NCI-H345 (cell line): ENCODE data around the gene ETV5.
"Not testable (repeated sequence)": the region's sequence is repeated elsewhere in the genome, so short reads cannot be mapped to it uniquely, and the experiment has no call there.

Source experiments
- DNase-seq: peaks from one replicate; lab custom pipeline; 2025; lab: John Stamatoyannopoulos, UW

The ETV5 gene

DNA sequence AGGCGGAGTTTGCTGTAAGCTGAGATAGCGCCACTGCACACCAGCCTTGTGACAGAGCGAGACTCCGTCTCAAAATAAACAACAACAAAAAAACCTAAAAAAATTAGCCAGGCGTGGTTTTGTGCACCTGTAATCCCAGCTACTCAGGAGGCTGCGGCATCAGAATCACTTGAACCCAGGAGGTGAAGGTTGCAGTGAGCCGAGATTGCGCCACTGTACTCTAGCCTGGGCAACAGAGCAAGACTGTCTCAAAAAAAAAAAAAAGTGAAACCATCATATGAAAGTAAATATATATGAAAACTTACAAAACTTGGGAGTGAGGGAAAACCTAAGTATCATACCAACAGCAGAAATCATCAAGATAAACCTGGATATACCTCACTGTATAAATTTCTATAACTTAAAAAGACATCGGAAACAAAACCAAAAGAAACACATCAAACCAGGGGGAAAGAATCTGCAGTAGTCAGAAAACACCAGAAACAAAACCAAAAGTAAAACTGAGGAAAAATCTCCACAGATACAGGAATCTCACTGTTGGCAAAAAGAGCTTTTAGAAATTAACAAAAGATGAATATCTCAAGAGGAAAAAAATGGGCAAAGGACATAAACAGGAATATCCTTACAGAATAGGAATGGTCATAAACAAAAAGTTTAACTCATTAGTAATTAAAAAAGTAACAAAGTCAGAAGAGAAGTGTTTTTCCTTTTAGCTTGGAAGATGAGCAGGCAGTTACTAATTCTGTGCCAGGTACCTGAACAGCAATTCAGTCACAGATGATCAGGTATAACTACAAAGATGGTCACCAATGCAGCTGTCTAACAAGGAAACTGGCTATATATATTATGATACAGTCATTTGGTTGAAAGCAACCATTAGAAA lies 41.3 kb downstream of the ETV5 start:
- DNase-seq = no peak

GRCh38 chr3:186060222-186060621 lies 48.7 kb downstream of the ETV5 start:
- no peak for DNase-seq

GRCh38 chr3:186059192-186059591 lies 49.7 kb downstream of the ETV5 start:
- DNase-seq = no peak

DNA sequence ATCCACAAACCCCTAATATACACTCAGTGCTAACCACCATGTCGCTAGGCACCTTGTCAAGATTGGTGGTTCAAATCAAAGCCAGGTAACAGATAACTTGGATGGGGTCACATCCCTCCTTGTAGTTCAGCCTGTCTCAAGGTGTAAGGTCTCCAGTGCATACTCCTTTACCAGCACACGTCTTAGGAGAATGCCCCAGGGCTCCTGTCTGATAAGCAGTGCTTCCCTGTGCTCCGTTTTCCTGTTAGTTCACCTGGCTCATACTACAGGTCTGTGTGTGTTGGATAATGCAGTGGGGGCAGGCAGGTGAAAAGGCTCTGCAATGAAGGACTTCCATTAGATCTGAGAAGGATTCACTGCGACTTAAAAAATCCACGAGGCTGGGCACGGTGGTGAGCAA lies 50.7 kb downstream of the ETV5 start:
- DNase-seq = no peak

GRCh38 chr3:186057594-186057993 lies 51.3 kb downstream of the ETV5 start:
- no peak for DNase-seq

GRCh38 chr3:186054792-186055352 lies 54.0 kb downstream of the ETV5 start:
- DNase-seq = no peak

DNA sequence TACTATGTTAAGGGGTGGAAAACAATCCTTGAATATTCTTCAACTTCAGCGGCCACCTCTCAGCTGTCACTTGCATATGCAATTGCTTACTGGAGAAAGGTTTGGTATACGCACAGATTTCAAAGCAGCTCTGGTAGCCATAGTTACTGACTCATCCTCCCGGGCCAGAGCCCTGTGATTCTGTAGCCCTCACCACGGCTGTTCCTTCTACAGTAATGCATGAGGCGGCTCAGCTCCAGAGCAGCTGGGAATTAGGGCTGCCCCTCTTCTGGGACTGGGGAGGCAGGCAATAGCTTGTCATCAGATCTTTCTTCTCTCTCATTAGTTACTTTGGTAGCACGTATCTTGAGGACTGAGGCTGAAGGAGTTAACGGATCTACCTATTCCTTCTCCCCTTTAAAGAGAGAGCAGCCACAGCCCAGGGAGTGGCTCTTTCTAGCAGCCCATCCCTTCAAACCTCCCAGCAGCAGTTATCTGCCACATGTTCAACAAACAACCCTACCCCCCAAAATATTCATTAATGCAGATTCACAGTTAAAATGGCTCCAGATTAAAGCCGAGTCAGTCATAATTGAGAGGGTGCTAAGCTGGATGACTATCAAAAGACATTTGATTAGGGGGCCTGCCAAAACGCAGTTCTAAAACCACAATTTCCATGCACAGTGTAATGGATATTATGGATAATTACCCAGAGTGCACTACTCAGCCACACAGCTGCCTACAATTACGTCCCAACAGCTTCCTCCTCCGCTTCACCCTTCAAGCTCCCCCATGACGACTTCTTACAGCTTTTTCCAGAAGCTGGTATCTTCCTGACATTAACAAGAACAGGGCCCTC lies 54.7 kb downstream of the ETV5 start:
- no peak for DNase-seq

DNA sequence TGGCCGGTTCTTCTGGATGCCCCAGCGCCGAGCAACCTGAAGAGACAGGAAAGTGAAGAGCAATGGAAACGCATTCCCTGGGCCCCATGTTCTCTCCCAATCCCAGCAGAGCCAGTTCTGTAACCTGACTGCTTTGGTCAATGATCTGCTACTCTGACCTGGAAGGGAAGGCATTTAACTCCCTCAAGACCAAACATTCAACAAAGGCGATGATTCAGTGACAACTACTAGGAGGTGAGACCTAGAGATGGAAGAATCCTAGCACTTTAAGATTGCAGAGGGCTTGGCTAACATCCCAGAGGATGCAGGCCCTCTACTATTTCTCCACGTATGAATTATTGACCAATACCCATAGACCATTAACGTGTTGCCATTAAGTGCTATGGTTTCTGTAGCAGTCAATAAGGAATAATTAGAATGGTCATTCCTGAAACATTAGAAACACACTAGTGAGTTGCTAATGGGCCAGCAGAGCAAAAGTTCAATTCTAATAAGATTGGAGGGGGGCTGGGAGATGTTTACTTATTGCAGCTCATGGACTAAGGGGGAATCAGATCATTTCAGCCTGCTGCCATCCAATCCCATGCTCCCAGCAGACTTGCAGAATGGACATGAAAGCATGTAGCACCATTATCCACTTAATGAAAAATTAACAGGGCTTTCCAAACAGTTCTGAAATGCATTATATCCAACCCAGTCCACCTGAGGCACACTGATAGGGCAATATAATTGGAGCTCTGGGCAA lies 56.6 kb downstream of the ETV5 start:
- no peak for DNase-seq

DNA sequence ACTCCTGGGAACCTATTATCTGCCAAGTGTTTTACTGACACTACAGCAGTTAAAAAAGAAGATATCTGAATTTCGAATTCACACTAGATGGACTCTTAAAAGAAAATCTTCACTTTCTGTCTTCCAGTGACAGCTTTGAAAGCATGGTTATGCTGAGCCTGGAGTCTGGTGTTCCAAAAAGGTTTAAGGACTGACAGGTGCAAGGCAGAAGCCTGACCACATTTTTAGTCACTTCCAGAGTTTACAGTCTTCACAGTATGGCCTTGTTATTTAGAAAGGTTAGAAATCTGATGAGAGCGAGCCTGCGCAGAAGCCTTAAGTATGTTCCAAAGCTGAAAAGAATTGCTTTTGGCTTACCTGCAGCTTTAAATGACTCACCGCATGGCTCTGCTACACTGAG lies 59.9 kb downstream of the ETV5 start:
- DNase-seq = no peak

DNA sequence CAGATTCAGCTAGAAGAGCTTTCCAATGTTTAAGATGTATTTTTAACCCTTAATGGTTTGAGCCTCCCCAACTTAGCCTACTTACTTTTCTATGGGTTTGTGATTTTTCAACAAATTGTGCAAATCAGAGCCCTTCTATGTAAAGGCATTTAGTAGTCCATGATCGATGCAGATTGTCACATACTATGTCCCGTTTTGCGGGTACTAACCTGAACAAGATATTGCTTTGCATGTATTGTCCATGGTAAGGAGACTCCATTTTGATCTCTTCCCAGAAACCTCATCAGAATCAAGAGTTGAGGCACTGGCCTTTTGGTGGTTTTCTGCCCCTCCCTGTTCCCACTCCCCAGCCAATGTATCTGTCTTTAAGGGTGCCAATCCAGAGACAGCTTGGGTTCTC lies 60.8 kb downstream of the ETV5 start:
- DNase-seq = no peak

DNA sequence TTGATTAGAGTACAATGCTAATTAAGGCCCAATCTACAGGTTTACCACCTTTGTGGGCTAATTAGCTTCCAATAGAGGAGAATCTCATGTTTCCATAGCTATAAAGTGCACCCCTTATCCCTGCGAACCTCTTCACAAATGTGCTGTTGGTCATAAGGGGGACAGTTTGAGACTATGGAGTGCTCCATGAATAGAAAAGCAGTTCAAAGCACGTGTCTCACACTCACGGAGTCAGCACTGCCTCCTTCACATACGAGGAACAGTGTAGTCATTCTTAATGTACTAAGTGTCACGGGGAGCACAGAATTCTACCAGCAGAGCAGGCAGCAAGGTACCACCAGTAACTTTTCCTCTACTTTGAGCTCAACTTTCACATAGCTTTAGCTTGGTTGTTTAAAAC lies 62.1 kb downstream of the ETV5 start:
- DNase-seq = no peak

DNA sequence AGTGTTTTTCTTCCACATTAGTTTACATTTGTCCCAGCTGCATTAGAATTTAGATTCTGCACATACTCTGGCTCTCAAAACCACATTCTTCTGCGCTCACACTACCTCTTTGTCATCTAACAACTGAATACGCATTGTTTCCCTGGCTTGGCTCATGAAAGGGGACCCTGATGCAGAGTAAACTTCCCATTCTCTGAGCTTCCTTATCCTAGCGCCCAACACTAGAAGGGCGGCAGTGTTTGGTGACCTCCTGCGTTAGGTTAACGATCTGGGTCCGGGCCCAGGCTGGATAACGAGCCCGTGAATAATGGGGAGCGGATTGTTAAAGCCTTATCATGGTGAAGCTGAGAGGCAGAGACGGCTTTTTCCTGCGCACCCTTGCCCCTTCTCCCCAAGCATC lies 63.9 kb downstream of the ETV5 start:
- no peak for DNase-seq

DNA sequence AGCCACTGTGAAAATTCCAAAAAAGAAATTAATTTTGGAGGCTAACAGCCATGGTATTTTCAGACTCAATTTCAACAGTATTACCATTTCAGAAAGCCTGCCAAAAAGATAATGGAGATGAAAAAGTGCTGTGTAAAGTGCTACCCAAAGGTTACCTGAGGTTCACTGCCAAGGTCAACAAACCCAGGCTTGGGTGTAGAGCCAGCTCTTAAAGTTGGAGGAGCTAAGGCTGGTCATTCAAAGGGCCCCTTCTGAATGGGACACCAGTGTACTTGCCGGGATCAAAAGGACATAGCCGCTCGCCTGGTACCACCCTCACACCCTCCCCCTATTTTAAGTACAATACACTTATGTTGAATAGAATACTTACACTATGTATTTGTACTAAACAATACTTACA lies 64.5 kb downstream of the ETV5 start:
- no peak for DNase-seq

DNA sequence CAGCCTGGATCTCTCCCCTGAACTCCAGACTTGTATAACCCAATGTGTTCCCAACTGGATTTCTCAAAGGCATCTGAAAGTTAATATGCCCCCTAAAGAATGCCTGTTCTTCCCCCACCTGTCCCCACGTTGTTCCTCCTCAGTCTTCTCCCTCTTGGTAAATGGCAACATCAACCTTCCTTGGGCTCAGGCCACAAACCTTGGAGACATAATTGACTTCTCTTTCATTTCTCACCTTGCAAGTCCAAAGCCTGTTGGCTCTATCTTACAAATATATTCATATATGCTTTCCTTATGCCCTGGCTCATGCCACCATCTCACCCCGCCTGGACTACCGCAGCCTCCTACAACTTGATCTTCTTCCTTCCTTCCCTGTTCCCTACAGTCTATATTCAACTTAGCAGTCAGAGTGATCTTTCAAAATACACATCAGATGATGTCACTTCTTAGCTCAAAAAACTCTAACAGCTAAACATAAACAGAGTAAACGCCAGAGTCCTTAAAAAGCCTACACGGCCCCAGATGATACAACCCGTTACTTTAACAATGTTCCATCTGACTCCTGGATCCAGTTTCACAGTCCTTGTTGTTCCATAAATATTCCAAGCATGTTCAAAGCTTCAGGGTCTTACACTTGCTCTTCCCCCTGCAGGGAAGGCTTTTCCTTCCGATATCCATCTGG lies 66.2 kb downstream of the ETV5 start:
- DNase-seq = no peak

DNA sequence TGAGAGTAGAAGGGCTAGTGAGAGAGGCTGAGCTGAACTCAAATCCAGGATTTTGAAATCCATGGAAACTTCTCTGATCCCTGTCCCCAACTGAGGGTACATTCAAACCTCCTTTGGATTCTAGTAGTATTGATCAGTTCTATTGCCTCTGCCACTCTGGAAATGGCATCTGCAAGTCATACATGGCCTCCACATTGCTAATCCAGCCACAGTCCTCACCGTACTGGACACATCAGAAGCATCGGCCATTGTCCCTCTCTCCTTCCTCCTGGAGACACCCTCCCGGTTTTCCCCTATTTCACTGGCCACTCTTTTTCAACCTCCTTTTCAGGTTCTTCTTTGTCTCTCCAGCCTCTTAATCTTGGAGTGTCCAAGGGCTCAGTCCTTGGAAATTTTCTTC lies 66.9 kb downstream of the ETV5 start:
- no peak for DNase-seq

DNA sequence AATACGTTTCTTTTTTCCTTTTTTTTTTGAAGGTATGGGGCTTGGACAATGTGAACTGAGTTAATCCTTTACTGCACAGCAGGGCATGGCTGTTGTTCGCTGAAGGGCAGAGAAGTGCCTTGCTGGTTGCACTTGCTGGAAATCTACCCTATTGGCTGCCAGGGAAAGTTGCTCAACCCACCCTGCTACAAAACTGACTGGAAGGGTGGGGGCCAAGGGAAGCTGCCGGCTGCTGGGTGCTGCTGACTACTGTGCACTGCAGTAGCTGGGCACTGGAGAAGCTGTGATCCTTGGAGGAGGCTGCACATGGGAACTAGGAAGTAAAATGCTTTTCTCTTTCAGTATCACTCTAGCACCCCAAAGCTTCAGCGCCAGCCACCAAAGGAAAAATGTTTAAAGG lies 70.5 kb downstream of the ETV5 start:
- DNase-seq = no peak

GRCh38 chr3:186035277-186035676 lies 73.6 kb downstream of the ETV5 start:
- DNase-seq = no peak

DNA sequence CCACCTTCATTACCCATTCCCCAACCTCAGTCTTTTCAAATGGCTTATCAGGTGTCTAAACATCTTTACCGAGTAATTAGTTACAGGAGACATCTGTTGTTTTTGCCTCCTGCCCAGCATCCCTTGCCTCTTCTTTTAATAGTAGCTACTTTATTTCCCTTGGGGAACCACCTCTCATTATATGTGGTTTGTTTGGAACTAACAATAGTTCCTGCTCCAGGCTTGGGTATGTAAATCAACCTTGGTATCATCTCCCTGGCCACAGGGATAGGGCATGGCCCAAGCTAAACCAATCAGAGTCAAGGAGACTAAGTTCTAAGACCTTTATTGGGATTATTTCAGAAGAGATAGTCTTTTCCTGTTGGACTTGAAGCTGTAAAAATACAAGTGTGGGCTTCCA lies 76.6 kb downstream of the ETV5 start:
- no peak for DNase-seq

DNA sequence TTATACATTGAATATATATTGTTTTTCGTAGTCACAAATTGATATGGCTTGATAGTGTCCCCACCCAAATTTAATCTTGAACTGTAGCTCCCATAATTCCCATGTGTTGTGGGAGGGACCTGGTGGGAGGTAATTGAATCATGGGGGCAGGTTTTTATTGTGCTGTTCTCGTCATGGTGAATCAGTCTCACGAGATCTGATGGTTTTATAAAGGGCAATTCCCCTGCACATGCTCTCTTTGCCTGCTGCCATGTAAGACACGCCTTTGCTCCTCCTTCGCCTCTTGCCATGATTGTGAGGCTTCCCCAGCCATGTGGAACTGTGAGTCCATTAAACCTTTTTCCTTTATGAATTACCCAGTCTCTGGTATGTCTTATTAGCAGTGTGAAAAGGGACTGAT lies 82.9 kb downstream of the ETV5 start:
- not testable (repeated sequence) for DNase-seq

- no peak for DNase-seq
Measured at GRCh38 chr3:186025161-186025560, 83.7 kb downstream of the ETV5 start.

DNA sequence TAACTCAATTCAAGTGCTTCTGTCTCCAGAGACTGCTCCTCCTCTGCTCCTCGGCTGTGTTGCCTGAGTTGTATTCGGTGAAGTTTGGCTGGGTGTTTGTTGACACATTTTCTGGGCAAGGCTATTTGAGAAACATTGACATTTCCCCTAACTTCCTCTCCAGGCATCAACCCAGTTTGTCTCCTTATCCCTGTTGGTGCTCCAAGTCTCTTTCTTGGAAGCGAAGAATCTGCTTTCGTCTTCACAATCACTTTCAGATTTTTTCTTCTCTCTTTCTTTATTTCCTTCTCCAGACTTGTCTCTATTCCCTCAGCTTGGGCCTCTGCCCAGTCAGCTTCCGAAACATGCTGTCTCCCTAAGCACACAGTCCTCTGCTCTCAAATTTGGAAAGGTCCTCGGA lies 84.7 kb downstream of the ETV5 start:
- DNase-seq = no peak

- no peak for DNase-seq
Measured at GRCh38 chr3:186022931-186023330, 86.0 kb downstream of the ETV5 start.
